ENCODE measurements around the gene DPM1.

DNA sequence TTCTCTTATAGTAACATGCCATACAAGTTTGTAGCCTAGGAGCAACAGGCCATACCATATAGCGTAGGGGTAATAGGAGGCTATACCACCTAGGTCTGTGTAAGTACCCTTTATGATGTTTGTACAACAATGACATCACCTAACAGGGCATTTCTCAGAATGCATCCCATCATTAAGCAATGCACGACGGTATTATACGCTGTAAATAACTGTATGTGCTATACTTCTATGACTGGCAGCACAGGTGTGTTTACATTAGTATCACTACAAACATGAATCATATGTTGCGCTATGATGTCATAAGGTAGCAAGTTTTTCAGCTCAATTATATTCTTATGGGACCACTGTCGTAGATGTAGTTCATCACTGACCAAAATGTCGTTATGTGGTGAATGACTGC lies 58.1 kb downstream of the DPM1 start:
- TF ChIP-seq, protein P1, sequence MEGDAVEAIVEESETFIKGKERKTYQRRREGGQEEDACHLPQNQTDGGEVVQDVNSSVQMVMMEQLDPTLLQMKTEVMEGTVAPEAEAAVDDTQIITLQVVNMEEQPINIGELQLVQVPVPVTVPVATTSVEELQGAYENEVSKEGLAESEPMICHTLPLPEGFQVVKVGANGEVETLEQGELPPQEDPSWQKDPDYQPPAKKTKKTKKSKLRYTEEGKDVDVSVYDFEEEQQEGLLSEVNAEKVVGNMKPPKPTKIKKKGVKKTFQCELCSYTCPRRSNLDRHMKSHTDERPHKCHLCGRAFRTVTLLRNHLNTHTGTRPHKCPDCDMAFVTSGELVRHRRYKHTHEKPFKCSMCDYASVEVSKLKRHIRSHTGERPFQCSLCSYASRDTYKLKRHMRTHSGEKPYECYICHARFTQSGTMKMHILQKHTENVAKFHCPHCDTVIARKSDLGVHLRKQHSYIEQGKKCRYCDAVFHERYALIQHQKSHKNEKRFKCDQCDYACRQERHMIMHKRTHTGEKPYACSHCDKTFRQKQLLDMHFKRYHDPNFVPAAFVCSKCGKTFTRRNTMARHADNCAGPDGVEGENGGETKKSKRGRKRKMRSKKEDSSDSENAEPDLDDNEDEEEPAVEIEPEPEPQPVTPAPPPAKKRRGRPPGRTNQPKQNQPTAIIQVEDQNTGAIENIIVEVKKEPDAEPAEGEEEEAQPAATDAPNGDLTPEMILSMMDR (IDR thresholded peaks at IDR 0.05), result no peak
- no peak for TF ChIP-seq ZFX (IDR thresholded peaks at IDR 0.05; ENCODE audit: borderline replicate concordance)
